HT-29 (cell line): ENCODE data around the gene NCL. TPM values are rescaled to one million over a fixed set of nuclear protein-coding genes. Genes with fewer than 3 reads are reported as not detected.
A peak's percentile ranks its signal among the peaks of the same experiment; 100 is the strongest.
"Not testable (repeated sequence)": the region's sequence is repeated elsewhere in the genome, so short reads cannot be mapped to it uniquely, and the experiment has no call there.

ENCODE experiments used
- DNase-seq: peaks from one replicate; pipeline ENCODE4 v3.0.0-alpha.2; 2015; ENCODE audit warnings: low spot score
- small RNA-seq: library from RNA; depleted of rRNA; stranded (forward); fragments of <200 nt; gene quantifications from one replicate; pipeline ENCODE3, GENCODE V24; 2014
- total RNA-seq: library from RNA; depleted of rRNA; stranded (reverse); fragments of >200 nt; shearing (Covaris generic); gene quantifications from 2 replicates; pipeline ENCODE4 v1.2.3, GENCODE V29; 2014; rRNA removed

NCL gene
- total RNA-seq, 1 experiment from 2014 or later, result 245 TPM

DNA sequence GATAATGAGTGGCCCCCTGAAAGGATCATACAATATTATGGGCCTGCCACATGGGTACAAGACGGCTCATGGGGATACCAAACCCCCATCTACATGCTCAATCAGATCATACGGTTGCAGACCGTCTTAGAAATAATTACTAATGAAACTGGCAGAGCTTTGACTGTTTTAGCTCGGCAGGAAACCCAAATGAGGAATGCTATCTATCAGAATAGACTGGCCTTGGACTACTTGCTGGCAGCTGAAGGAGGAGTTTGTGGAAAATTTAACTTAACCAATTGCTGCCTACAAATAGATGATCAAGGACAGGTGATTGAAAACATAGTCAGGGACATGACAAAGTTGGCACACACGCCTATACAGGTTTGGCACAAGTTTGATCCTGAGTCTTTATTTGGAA lies 56.6 kb downstream of the NCL start:
- not testable (repeated sequence) for DNase-seq

- not testable (repeated sequence) for DNase-seq
These were observed 58.5 kb downstream of the NCL start for GRCh38 chr2:231405601-231406367.

DNA sequence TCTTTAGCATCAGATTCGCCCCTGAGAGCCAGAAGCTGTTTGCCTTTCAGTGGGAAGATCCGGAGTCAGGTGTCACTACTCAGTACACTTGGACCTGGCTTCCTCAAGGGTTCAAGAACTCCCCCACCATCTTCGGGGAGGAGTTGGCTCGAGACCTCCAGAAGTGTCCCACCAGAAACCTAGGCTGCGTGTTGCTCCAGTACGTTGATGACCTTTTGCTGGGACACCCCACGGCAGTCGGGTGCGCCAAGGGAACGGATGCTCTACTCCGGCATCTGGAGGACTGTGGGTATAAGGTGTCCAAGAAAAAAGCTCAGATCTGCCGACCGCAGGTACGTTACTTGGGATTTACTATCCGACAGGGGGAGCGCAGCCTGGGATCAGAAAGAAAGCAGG lies 60.1 kb downstream of the NCL start:
- DNase-seq, result not testable (repeated sequence)

Small RNA genes within 50 kb of the gene (small RNA-seq; reads per million reads assigned to genes)
- gene RNU2-22P, result 0.29 reads per million
- gene SNORA75, result 23.7 reads per million, percentile 92 among the genes with 10 or more reads in this experiment
- not detected for gene SNORD20
- gene SNORD82, result 273 reads per million, percentile 98 among the genes with 10 or more reads in this experiment

Other genes with a start within 250 kb of the NCL start
- gene B3GNT7, start 68.8 kb downstream of the NCL start, total RNA-seq, result 3.2 and 3.6 TPM in 2 replicates
- not detected in 2 replicates for gene NMUR1, start 66.0 kb upstream of the NCL start, total RNA-seq
- not detected in 2 replicates for gene TEX44, start 128.4 kb upstream of the NCL start, total RNA-seq
- gene PTMA, start 244.0 kb upstream of the NCL start, total RNA-seq, result 1,191 and 1,224 TPM in 2 replicates